Measurements from ENCODE around the gene NLRC5.

The NLRC5 gene

DNA sequence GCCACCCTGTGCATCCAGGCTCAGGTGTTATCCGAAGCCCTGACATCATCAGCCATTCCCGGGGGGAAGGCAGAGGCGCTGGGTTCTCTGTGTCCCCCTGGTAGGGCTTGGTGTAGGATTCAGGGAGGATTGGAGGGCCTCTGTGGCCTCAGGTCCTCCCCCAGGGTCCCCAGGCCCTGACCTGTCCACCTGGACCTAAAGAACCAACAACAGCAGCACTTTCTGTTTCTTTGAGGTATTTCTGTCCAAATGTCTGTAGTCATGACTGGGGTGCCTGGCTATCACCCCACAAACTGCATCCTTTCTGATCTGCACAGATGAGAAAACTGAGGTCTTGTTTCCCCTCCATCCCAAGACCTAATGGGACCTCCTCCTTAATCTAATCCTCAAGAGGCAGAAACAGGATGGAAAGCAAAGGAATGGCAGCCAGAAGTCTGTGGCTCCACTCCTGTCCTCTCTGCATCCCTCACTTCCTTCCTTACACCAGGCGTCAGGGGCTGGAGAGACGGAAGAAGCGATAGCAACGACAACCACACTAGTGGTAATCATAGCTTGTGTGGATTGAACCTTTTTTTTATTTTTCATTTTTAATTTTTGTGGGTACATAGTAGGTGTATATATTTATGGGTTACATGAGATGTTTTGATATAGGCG is 11.8 kb downstream of the NLRC5 start:
- WGBS, 2 donors (ENCODE audit: extremely low coverage in 2 of 2, insufficient read length in 2 of 2, insufficient replicate concordance in 1 of 2): no CpG with 5 or more reads among the region's 8 CpGs

GRCh38 chr16:57003439-57004386 is 14.4 kb downstream of the NLRC5 start:
- Histone ChIP-seq H3K4me2 (ENCODE audit: insufficient read depth, low read length, poor library complexity, severe bottlenecking) (no peak overlapping the region), H2AFZ (ENCODE audit: low read length) (no peak overlapping the region), H3K4ac (ENCODE audit: low read length) (no peak overlapping the region), H3K9me3 (replicated peaks in 1 of 2; ENCODE audit: control insufficient read depth in 2 of 2, insufficient read depth in 1 of 2, low read depth in 1 of 2, low read length in 2 of 2) (no peaks in the 10 kb centered on the region), H3K79me1 (ENCODE audit: low read depth, low read length) (no peaks in the 10 kb centered on the region), H3K14ac (ENCODE audit: low read length) (no peak overlapping the region), H4K8ac (ENCODE audit: low read depth, low read length) (no peak overlapping the region), H2BK120ac (ENCODE audit: low read depth, low read length) (no peak overlapping the region), H3K27ac (replicated peaks; ENCODE audit: low read length) (no peak overlapping the region), H3K36me3 (replicated peaks in 1 of 2; ENCODE audit: control insufficient read depth in 2 of 2, insufficient read depth in 2 of 2, low read length in 2 of 2) (no peaks in the 10 kb centered on the region), H3K9ac (ENCODE audit: low read depth, low read length, poor library complexity) (peak overlapping the region; percentile 15), H2BK5ac (ENCODE audit: low read length) (no peak overlapping the region), H3K27me3 (ENCODE audit: control insufficient read depth in 3 of 3, insufficient read depth in 3 of 3, low read depth in 1 of 3, low read length in 3 of 3) (peaks cover 0 to 20% (median 0%) of the 10 kb centered on the region in 3 experiments), H2AK5ac (ENCODE audit: low read depth, low read length) (peak overlapping the region; percentile 48), H3K4me1 (ENCODE audit: control insufficient read depth in 2 of 2, insufficient read depth in 1 of 2, low read depth in 1 of 2, low read length in 2 of 2) (peaks cover 0 to 9% of the 10 kb centered on the region in 2 donors), H3K18ac (ENCODE audit: low read length) (peak overlapping the region; percentile 44), H2BK15ac (ENCODE audit: low read length) (no peak overlapping the region), H4K91ac (ENCODE audit: low read depth, low read length, poor library complexity) (no peak overlapping the region), H3K4me3 (ENCODE audit: low read length in 2 of 2) (peak overlapping the region in 1 of 2 donors; percentile 30), H2BK12ac (ENCODE audit: low read length) (peak overlapping the region; percentile 46), H3K23ac (ENCODE audit: low read depth, low read length, poor library complexity) (peak overlapping the region; percentile 75)
- no peak for DNase-seq (ENCODE audit: low spot score)
- no CpG with 5 or more reads among the region's 22 CpGs for WGBS, 2 donors (ENCODE audit: extremely low coverage in 2 of 2, insufficient read length in 2 of 2, insufficient replicate concordance in 1 of 2)

More for the DNA sequence above, 11.8 kb downstream of the NLRC5 start:
- H3K18ac ChIP-seq (ENCODE audit: low read length): no peak overlapping the region
- no peak overlapping the region for H3K14ac ChIP-seq (ENCODE audit: low read length)
- no peak overlapping the region for H3K4me3 ChIP-seq (ENCODE audit: low read length in 2 of 2)
- no peak overlapping the region for H4K91ac ChIP-seq (ENCODE audit: low read depth, low read length, poor library complexity)
- no peak overlapping the region for H3K4me2 ChIP-seq (ENCODE audit: insufficient read depth, low read length, poor library complexity, severe bottlenecking)
- no peak overlapping the region for H3K23ac ChIP-seq (ENCODE audit: low read depth, low read length, poor library complexity)
- no peak overlapping the region for H2BK5ac ChIP-seq (ENCODE audit: low read length)
- peaks cover 0 to 23% (median 0%) of the 10 kb centered on the region in 3 experiments for H3K27me3 ChIP-seq (ENCODE audit: control insufficient read depth in 3 of 3, insufficient read depth in 3 of 3, low read depth in 1 of 3, low read length in 3 of 3)
- no peaks in the 10 kb centered on the region for H3K36me3 ChIP-seq (replicated peaks in 1 of 2; ENCODE audit: control insufficient read depth in 2 of 2, insufficient read depth in 2 of 2, low read length in 2 of 2)
- no peaks in the 10 kb centered on the region for H3K79me1 ChIP-seq (ENCODE audit: low read depth, low read length)
- H3K9ac ChIP-seq (ENCODE audit: low read depth, low read length, poor library complexity): no peak overlapping the region
- DNase-seq (ENCODE audit: low spot score): no peak
- H3K4me1 ChIP-seq (ENCODE audit: control insufficient read depth in 2 of 2, insufficient read depth in 1 of 2, low read depth in 1 of 2, low read length in 2 of 2): peaks cover 0 to 12% of the 10 kb centered on the region in 2 donors
- H2BK12ac ChIP-seq (ENCODE audit: low read length): no peak overlapping the region
- H4K8ac ChIP-seq (ENCODE audit: low read depth, low read length): no peak overlapping the region
- H3K4ac ChIP-seq (ENCODE audit: low read length): no peak overlapping the region
- peak overlapping the region; percentile 12 for H2AK5ac ChIP-seq (ENCODE audit: low read depth, low read length)
- no peaks in the 10 kb centered on the region for H3K9me3 ChIP-seq (replicated peaks in 1 of 2; ENCODE audit: control insufficient read depth in 2 of 2, insufficient read depth in 1 of 2, low read depth in 1 of 2, low read length in 2 of 2)
- H2AFZ ChIP-seq (ENCODE audit: low read length): no peak overlapping the region
- no peak overlapping the region for H2BK15ac ChIP-seq (ENCODE audit: low read length)
- no peak overlapping the region for H3K27ac ChIP-seq (replicated peaks; ENCODE audit: low read length)
- no peak overlapping the region for H2BK120ac ChIP-seq (ENCODE audit: low read depth, low read length)

GRCh38 chr16:57004387-57005250 is 15.3 kb downstream of the NLRC5 start:
- no peak for DNase-seq (ENCODE audit: low spot score)
- Histone ChIP-seq H3K4me2 (ENCODE audit: insufficient read depth, low read length, poor library complexity, severe bottlenecking) (no peak overlapping the region), H3K9me3 (replicated peaks in 1 of 2; ENCODE audit: control insufficient read depth in 2 of 2, insufficient read depth in 1 of 2, low read depth in 1 of 2, low read length in 2 of 2) (no peaks in the 10 kb centered on the region), H2AK5ac (ENCODE audit: low read depth, low read length) (no peak overlapping the region), H3K27ac (replicated peaks; ENCODE audit: low read length) (no peak overlapping the region), H3K4me3 (ENCODE audit: low read length in 2 of 2) (no peak overlapping the region), H3K79me1 (ENCODE audit: low read depth, low read length) (no peaks in the 10 kb centered on the region), H4K91ac (ENCODE audit: low read depth, low read length, poor library complexity) (no peak overlapping the region), H2AFZ (ENCODE audit: low read length) (no peak overlapping the region), H2BK15ac (ENCODE audit: low read length) (no peak overlapping the region), H3K36me3 (replicated peaks in 1 of 2; ENCODE audit: control insufficient read depth in 2 of 2, insufficient read depth in 2 of 2, low read length in 2 of 2) (no peaks in the 10 kb centered on the region), H2BK120ac (ENCODE audit: low read depth, low read length) (no peak overlapping the region), H3K4me1 (ENCODE audit: control insufficient read depth in 2 of 2, insufficient read depth in 1 of 2, low read depth in 1 of 2, low read length in 2 of 2) (peaks cover 0 to 6% of the 10 kb centered on the region in 2 donors), H3K14ac (ENCODE audit: low read length) (no peak overlapping the region), H3K4ac (ENCODE audit: low read length) (no peak overlapping the region), H4K8ac (ENCODE audit: low read depth, low read length) (no peak overlapping the region), H3K9ac (ENCODE audit: low read depth, low read length, poor library complexity) (peak overlapping the region; percentile 50), H2BK12ac (ENCODE audit: low read length) (no peak overlapping the region), H3K18ac (ENCODE audit: low read length) (peak overlapping the region; percentile 7), H3K27me3 (ENCODE audit: control insufficient read depth in 3 of 3, insufficient read depth in 3 of 3, low read depth in 1 of 3, low read length in 3 of 3) (peaks cover 0 to 14% (median 0%) of the 10 kb centered on the region in 3 experiments), H3K23ac (ENCODE audit: low read depth, low read length, poor library complexity) (no peak overlapping the region), H2BK5ac (ENCODE audit: low read length) (no peak overlapping the region)
- no CpG with 5 or more reads among the region's 15 CpGs for WGBS, 2 donors (ENCODE audit: extremely low coverage in 2 of 2, insufficient read length in 2 of 2, insufficient replicate concordance in 1 of 2)
